Naive B cell (primary cell): Measurements from ENCODE around the gene CIRBP. TPM values are rescaled to one million over a fixed set of nuclear protein-coding genes. Genes with fewer than 3 reads are reported as not detected.

Experiments
- ATAC-seq, 2 donors: fragments of 150-1000 bp; cut with Tn5 transposase; 2 replicates each; pipeline ENCODE4 v1.10.0; 2021; ENCODE audit warnings: low read depth in 2 of 2, mild to moderate bottlenecking in 2 of 2, moderate library complexity in 2 of 2
- DNase-seq: peaks from one replicate; pipeline ENCODE4 v3.0.0; 2022
- H3K27ac Mint-ChIP-seq, 6 donors: one replicate each; pipeline ENCODE4 v1.8.0; 2020 to 2022; ENCODE audit warnings: mild to moderate bottlenecking in 6 of 6, mixed read lengths in 6 of 6, moderate library complexity in 5 of 6, inconsistent platforms in 2 of 6
- H3K27me3 Mint-ChIP-seq, 3 donors: one replicate each; pipeline ENCODE4 v1.8.0; 2021 to 2022; ENCODE audit warnings: mixed read lengths in 3 of 3, mild to moderate bottlenecking in 1 of 3
- H3K36me3 Mint-ChIP-seq, 2 donors: one replicate each; pipeline ENCODE4 v1.8.0; 2020 to 2022; ENCODE audit warnings: mixed read lengths in 2 of 2, inconsistent platforms in 1 of 2, mild to moderate bottlenecking in 1 of 2
- H3K4me1 Mint-ChIP-seq, 3 donors: one replicate each; pipeline ENCODE4 v1.8.0; 2020 to 2022; ENCODE audit warnings: mixed read lengths in 3 of 3, inconsistent platforms in 1 of 3, mild to moderate bottlenecking in 1 of 3, moderate library complexity in 1 of 3
- H3K4me3 Mint-ChIP-seq, 8 donors: one replicate each; pipeline ENCODE4 v1.8.0; 2020 to 2022; ENCODE audit warnings: mild to moderate bottlenecking in 8 of 8, mixed read lengths in 8 of 8, moderate library complexity in 8 of 8, inconsistent platforms in 2 of 8
- H3K9me3 Mint-ChIP-seq, 7 donors: one replicate each; pipeline ENCODE4 v1.8.0; 2020 to 2022; ENCODE audit warnings: mixed read lengths in 7 of 7, mild to moderate bottlenecking in 5 of 7, inconsistent platforms in 2 of 7, moderate library complexity in 1 of 7
- polyA plus RNA-seq, 6 donors: library from polyadenylated mRNA; unstranded; fragments of 300-500 nt; fragmentation: Illumina TruSeq; gene quantifications; one replicate each; pipeline ENCODE4 v1.2.3, GENCODE V29; 2021; ENCODE audit warnings: low read depth in 6 of 6

The CIRBP gene
- polyA plus RNA-seq, 6 donors from 2014 or later, result 253 to 449 (median 334) TPM

- Mint-ChIP-seq H3K27me3 (no peaks in the 10 kb centered on the region), H3K36me3 (peaks cover 0 to 5% of the 10 kb centered on the region in 2 donors), H3K9me3 (no peaks in the 10 kb centered on the region), H3K4me3 (peak overlapping the region; percentile 89 to 98 (median 93)), H3K27ac (peak overlapping the region; percentile 99 to 100 (median 99)), H3K4me1 (peaks cover 45 to 76% (median 64%) of the 10 kb centered on the region in 3 donors)
- DNase-seq (peak; percentile 83), ATAC-seq (peak; percentile 15 to 17)
Observed at GRCh38 chr19:1259206-1259875, 9.8 kb upstream of the CIRBP start.

DNA sequence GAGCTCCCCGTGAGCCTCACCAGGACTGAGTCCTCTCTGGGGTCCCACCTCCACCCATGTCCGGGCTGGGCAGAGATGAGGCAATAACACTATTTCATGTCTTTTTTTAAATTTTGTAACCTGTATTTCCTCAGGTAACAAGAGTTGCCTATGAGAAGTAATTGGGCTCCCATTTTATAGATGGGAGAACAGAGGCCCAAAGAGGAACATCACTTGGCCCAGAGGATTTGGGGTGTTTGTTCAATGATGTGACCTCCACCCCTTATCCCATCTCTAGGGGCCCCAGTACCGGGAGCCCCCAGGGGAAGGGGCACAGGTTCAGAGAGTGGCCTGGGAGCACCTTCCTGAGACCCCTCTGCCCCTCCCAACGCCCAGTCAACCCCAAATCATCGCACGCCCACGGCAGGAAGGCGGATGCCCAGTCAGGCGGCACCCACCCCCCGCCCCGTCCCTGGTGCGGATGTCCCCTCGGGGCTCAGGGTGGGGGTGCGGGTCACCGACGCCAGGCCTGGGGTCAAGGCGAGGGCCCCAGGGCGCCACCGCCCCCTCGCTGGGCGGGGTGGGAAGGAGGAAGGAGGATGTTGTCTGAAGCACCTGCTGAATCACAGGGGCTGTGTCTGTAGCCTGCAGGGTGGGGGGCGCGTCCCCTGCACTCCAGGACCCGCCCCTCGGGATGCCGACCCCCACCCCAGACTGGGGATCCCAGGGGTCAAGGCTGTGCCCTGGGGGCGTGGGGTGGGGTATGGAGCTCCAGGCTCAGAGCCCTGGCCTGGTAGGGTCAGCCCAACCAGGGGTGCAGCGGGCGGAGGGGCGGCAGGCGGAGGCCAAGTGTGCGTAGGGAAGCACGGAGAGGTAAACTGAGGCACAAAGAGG is 9.0 kb upstream of the CIRBP start:
- H3K9me3 Mint-ChIP-seq, result no peaks in the 10 kb centered on the region
- DNase-seq (peak; percentile 82), ATAC-seq (peak; percentile 14 to 25)
- peaks cover 0 to 5% of the 10 kb centered on the region in 2 donors for H3K36me3 Mint-ChIP-seq
- peak overlapping the region; percentile 89 to 98 (median 94) for H3K4me3 Mint-ChIP-seq
- no peaks in the 10 kb centered on the region for H3K27me3 Mint-ChIP-seq
- H3K27ac Mint-ChIP-seq, result peak overlapping the region; percentile 99 to 100 (median 99)
- peaks cover 53 to 76% (median 65%) of the 10 kb centered on the region in 3 donors for H3K4me1 Mint-ChIP-seq

- Mint-ChIP-seq H3K4me1 (peaks cover 59 to 78% (median 70%) of the 10 kb centered on the region in 3 donors), H3K4me3 (peak overlapping the region; percentile 89 to 98 (median 96)), H3K27me3 (no peaks in the 10 kb centered on the region)
Observed at GRCh38 chr19:1260749-1261537, 8.2 kb upstream of the CIRBP start.

DNA sequence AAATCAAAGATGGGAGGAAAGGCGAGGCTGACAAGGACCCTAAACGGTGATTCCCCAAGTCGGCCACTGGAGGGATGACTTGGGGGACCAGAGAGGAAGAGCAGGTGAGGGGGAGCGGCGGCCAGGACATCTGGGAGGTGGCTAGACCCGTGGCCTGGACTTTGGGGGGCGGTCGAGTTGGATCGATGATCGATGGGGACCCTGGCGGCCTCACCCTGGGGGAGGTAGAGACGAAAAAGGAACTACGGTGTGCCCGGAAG is 7.7 kb upstream of the CIRBP start:
- Mint-ChIP-seq H3K9me3 (no peaks in the 10 kb centered on the region), H3K27ac (peak overlapping the region; percentile 99 to 100 (median 100)), H3K4me1 (peaks cover 63 to 80% (median 73%) of the 10 kb centered on the region in 3 donors), H3K36me3 (peaks cover 0 to 5% of the 10 kb centered on the region in 2 donors), H3K4me3 (peak overlapping the region; percentile 89 to 98 (median 96)), H3K27me3 (no peaks in the 10 kb centered on the region)
- no peak for DNase-seq
- peak in 1 of 2 donors; percentile 0 for ATAC-seq

More at GRCh38 chr19:1260749-1261537, 8.2 kb upstream of the CIRBP start:
- ATAC-seq (peak; percentile 56 to 72), DNase-seq (peak; percentile 98)
- Mint-ChIP-seq H3K36me3 (peaks cover 0 to 5% of the 10 kb centered on the region in 2 donors), H3K9me3 (no peaks in the 10 kb centered on the region), H3K27ac (peak overlapping the region; percentile 99 to 100 (median 100))

- Mint-ChIP-seq H3K36me3 (peaks cover 0 to 5% of the 10 kb centered on the region in 2 donors), H3K4me1 (peaks cover 64 to 81% (median 73%) of the 10 kb centered on the region in 3 donors), H3K4me3 (peak overlapping the region; percentile 89 to 98 (median 96)), H3K27me3 (no peaks in the 10 kb centered on the region), H3K27ac (peak overlapping the region; percentile 99 to 100 (median 100)), H3K9me3 (no peaks in the 10 kb centered on the region)
- DNase-seq (peak; percentile 74), ATAC-seq (peak; percentile 3 to 6)
Observed at GRCh38 chr19:1261798-1262622, 7.1 kb upstream of the CIRBP start.

- no peaks in the 10 kb centered on the region for H3K9me3 Mint-ChIP-seq
- H3K27me3 Mint-ChIP-seq, result no peaks in the 10 kb centered on the region
- H3K27ac Mint-ChIP-seq, result peak overlapping the region; percentile 97 to 100 (median 99)
- ATAC-seq (no peak), DNase-seq (no peak)
- peak overlapping the region; percentile 63 to 95 (median 86) for H3K4me3 Mint-ChIP-seq
- peaks cover 0 to 1% of the 10 kb centered on the region in 2 donors for H3K36me3 Mint-ChIP-seq
- peaks cover 63 to 84% (median 75%) of the 10 kb centered on the region in 3 donors for H3K4me1 Mint-ChIP-seq
Observed at GRCh38 chr19:1262623-1263123, 6.5 kb upstream of the CIRBP start.

DNA sequence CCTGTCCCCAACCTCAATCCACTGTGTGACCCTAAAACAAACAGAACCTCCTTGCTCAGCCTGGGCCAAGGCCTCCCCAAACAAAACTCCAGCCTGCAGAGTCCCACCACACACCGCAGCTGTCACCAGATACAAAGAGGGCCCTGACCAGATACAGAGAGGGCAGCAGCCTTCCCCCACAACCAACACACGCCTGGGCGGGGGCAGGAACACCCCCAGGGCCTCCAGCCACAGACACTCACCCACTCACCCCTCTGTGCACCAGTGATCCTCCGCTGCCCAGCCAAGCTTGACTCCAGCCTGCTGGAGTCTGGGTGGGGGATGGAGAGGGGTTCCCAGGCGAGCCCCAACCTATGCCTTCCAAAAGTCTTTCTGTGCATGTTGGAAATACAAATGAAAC is 5.9 kb upstream of the CIRBP start:
- Mint-ChIP-seq H3K27me3 (no peaks in the 10 kb centered on the region), H3K4me3 (peak overlapping the region; percentile 74 to 95 (median 86)), H3K9me3 (no peaks in the 10 kb centered on the region), H3K4me1 (peaks cover 61 to 84% (median 77%) of the 10 kb centered on the region in 3 donors), H3K36me3 (no peaks in the 10 kb centered on the region), H3K27ac (peak overlapping the region; percentile 97 to 100 (median 99))
- ATAC-seq, result no peak
- DNase-seq, result peak; percentile 71

GRCh38 chr19:1264801-1265614 is 4.1 kb upstream of the CIRBP start:
- H3K36me3 Mint-ChIP-seq, result no peaks in the 10 kb centered on the region
- H3K4me1 Mint-ChIP-seq, result peaks cover 61 to 80% (median 70%) of the 10 kb centered on the region in 3 donors
- peak; percentile 5 to 26 for ATAC-seq
- no peaks in the 10 kb centered on the region for H3K27me3 Mint-ChIP-seq
- peak overlapping the region; percentile 74 to 95 (median 87) for H3K4me3 Mint-ChIP-seq
- H3K27ac Mint-ChIP-seq, result peak overlapping the region; percentile 98 to 100 (median 99)
- H3K9me3 Mint-ChIP-seq, result no peaks in the 10 kb centered on the region
- DNase-seq, result peak; percentile 82

- Mint-ChIP-seq H3K27ac (peak overlapping the region; percentile 89 to 100 (median 99)), H3K4me3 (peak overlapping the region; percentile 77 to 95 (median 87)), H3K9me3 (no peaks in the 10 kb centered on the region), H3K27me3 (no peaks in the 10 kb centered on the region), H3K36me3 (no peaks in the 10 kb centered on the region), H3K4me1 (peaks cover 68 to 85% (median 74%) of the 10 kb centered on the region in 3 donors)
- DNase-seq (no peak), ATAC-seq (no peak)
Observed at GRCh38 chr19:1265615-1266128, 3.5 kb upstream of the CIRBP start.

- H3K36me3 Mint-ChIP-seq, result no peaks in the 10 kb centered on the region
- H3K4me3 Mint-ChIP-seq, result peak overlapping the region; percentile 71 to 95 (median 80)
- H3K9me3 Mint-ChIP-seq, result no peaks in the 10 kb centered on the region
- peaks cover 72 to 87% (median 78%) of the 10 kb centered on the region in 3 donors for H3K4me1 Mint-ChIP-seq
- ATAC-seq, result peak; percentile 19 to 35
- peak; percentile 87 for DNase-seq
- H3K27ac Mint-ChIP-seq, result peak overlapping the region; percentile 74 to 100 (median 94)
- no peaks in the 10 kb centered on the region for H3K27me3 Mint-ChIP-seq
Observed at GRCh38 chr19:1266129-1266915, 2.8 kb upstream of the CIRBP start.
